NCI-H2107 treated with DMSO at 0.1 percent for 48 hours (cell line): ENCODE measurements around the gene RWDD2A.
"Not testable (repeated sequence)": the region's sequence is repeated elsewhere in the genome, so short reads cannot be mapped to it uniquely, and the experiment has no call there.

Source experiments
- DNase-seq: peaks from one replicate; lab custom pipeline; 2025; ENCODE audit not compliant: unreplicated experiment; lab: John Stamatoyannopoulos, UW

Gene RWDD2A

DNA sequence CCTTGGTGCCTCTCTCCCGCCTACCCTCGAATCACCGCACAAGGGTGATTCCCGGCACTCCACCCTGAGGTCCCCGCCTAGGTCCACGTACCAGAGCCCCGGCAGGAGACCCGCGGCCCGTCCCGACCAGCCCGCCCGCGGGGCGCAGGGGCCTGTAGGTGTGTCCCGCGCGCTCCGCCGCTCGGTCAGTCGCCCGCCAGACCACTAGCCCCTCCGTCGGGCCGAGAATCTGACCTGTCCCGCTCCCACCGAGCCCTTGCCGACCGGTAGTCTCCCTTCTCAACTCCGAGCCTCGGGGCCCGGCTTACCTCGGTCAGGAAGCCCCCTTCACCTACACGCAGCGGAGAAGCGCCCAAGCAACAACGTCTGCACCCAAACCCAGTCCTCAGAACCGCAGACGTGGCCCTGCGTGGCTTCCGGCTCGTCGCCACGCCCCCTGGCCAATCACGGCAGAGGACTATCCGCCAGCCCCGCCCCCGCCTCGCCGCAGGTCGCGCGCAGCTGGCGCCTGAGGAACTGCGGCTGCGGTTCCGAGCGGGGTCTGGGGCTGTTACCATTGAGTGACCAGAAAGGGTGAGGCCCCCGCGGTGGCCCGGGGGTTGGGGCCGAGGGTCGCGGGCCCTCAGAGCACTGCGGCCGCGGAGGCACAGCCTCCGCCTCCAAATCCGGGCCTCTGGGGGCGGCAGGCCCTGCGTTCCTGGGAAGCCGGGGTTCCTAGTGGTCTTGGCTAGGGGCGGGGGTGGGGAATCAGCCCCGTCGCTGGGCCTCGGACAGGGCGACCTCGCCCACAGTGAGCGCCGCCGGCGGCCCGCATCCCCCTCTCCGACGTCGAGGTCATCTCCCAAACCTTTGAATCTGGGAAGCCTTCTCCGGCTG, at the start of gene RWDD2A, which contains the start of gene PGM3:
Gene RWDD2A, plus strand, starts transcription at position 487 of the 876 bp plus-strand sequence. CDS start 1,095 bp downstream, outside the sequence.
Gene PGM3, minus strand, starts transcription at position 395 of the 876 bp plus-strand sequence. CDS start 2,253 bp downstream, outside the sequence.
- peak; percentile 46 for DNase-seq

DNA sequence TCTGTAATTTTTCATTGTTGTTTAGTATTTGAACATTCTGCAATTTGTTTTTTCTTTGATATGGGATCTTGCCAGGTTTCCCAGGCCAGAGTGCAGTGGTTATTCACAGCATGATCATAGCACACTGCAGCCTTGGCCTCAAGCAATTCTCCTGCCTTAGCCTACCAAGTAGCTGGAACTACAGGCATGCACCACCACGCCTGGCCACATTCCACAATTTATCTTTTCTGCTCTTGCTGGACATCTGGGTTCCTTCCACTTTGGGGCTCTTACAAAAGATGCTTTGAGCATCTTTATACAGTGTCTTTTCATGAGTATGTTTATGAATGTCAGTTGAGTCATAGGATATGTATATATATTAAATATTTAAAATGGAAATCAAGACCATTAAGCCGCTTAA, 42.0 kb upstream of the RWDD2A start:
- no peak for DNase-seq

DNA sequence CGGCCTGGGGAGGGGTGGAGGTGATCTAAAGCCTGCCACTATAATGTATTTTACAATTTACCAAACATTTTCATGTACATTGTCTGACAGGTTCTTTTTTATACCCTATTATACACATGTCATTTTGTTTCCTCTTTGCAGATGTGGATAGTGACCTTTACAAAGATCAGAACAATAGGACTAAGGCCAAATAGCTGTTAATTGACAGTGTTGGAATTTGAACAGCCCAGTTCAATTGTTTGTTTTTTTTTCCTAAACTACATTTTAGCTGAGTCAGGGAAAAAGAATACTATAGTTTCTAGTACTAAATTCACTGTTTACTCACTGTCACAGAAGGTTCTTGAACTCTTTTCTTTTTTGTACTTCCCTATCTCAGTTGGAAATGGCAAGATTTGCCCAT, 40.2 kb upstream of the RWDD2A start:
- DNase-seq, result no peak

DNA sequence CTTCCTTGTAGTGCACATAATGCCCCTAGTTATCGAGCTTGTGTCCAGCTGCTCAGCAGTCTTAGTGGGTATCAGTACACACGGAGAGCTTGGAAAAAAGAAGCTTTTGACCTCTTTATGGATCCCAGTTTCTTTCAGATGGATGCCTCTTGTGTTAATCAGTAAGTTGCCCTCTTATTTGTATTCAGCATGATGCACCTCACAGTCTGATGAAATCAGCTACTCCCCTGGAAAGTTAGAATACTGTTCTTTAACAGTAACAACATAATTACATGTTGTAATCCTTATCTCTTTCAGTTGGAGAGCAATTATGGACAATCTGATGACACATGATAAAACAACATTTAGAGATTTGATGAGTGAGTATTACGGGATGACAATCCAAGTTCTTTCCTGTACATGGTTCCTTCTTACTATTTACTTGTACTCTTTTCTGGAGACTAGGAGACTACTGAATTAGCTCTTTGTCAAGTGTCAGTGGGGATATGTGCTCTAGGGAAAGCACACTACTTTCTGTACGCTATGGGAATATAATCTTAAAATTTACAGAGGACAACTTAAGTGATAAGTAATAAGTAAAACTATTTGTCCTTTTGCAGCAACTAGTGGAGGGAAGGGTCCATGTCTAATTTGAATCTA, 39.2 kb upstream of the RWDD2A start:
- DNase-seq, result no peak

DNA sequence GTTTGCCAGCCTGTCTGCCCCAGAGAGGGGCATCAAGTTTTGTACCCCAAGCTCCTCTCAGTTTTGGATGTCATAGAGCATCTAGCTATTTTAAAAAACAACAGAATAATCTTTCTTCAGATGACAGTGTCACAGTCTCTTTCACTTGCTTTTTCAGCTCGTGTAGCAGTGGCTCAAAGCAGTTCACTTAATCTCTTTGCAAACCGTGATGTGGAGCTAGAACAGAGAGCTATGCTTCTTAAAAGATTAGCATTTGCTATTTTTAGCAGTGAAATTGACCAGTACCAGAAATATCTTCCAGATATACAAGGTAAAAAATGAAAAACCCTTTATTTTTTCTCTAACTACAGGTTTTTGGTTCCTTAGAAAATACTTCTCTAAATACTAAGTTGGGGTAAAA, 37.4 kb upstream of the RWDD2A start:
- no peak for DNase-seq

DNA sequence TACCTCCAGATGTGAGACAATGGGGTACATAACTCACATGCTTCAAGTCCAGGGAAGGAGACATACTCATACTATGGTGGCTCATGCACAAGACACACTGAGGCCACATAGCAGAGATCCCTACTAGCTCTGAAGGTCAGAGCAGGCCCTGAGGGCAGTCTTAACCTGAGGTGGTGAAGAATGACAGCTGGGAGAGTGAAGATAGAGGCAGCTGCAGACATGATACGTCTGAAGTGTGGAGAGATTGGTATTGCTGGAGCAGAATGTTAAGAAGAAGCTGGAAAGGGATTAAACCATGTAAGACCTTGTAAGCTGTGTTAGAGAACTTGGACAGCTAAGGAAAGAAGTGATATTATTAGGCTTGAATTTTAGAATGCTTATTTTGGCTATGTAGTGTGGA, 33.0 kb upstream of the RWDD2A start:
- DNase-seq, result no peak

DNA sequence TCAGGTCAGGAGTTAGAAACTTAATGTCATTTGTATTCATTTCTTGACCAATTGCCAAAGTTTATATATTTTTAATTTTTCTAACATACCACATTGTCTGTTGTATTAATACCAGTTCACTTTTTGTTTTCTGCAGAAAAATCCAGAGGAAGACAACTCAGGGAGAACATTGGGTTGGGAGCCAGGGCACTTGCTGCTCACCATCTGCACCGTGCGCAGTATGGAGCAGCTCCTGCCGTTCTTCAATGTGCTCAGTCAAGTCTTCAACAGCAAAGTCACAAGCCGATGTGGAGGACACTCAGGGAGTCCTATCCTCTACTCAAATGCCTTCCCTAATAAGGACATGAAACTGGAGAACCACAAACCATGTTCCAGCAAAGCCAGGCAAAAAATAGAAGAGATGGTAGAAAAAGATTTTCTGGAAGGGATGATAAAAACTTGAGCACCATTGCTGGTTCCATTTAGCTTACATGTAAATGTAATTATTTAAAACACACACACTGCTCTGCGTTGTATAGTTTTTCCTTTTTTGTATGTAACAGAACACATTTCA, 25.4 kb upstream of the RWDD2A start:
- no peak for DNase-seq

DNA sequence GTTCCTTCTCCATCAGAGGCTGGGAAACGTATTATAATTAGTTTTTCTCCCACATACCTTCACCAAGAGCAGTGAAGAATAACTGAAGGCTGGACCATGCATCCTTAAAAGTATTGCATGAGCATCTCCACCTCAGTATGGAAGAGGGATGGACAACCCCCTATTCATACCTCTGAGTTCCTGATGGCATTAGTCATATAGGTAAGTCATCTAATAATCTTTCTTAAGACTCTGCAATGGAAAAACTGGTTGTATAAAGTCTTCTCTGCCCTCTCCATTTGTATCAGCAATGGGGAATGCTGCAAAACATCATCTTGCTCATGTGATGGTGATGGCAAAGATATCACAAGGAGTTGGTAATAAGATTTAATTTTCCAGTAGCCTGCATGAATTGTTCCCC, 24.6 kb upstream of the RWDD2A start:
- DNase-seq, result no peak

DNA sequence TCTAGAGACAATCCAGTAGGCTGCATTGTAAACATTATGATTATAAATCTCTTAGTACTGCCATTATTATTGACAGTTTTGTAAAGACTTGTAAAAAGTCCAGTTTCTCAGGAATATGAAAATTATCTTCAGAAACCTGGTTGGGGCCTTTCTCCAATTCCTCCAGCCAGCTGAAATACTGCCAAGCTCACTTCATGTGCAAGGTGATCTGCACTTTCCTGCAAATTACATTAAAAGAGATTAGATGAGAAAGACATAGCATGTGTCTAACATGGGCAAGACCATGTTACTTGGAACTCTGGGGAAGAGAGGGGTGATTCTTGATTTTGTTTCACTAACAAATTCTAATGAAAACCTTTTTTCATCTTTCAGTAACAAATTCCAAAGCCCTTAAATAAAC, 24.1 kb upstream of the RWDD2A start:
- no peak for DNase-seq

DNA sequence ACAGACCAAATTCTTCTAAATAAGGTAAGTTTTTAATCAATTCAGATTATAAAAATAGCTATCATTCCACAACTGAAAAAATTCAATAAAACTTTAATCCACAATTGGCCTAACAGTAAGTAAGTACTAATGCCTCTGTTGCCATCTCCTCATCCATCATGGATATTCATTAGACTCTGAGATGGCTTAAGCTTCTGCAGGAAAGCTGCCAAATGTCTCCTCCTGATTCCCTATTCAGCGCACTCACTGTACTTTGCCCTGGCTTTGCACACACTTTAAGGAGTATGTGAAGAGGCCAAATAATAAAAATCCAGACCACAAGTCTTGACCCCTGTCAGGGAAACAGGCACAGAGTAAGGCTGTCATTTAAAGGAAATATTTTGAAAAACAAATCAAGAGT, 23.6 kb upstream of the RWDD2A start:
- DNase-seq, result no peak

DNA sequence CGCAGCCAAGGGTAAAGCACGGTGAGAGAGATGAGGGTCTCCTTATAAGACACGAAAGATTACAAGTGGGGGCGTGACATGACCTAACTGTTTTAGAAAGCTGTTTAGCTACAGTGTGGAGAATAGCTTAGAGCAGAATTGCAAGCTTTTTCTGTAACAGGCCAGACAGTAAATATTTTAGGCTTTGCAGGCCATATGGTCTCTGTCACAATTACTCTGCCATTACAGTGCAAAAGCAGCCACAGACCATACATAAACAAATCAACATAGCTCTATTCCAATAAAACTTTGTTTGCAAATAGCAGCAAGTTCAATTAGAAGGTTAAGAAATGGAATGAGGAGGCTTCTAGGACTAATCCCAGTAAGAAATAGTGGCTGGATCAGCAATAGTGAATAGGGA, 16.9 kb upstream of the RWDD2A start:
- DNase-seq, result no peak

DNA sequence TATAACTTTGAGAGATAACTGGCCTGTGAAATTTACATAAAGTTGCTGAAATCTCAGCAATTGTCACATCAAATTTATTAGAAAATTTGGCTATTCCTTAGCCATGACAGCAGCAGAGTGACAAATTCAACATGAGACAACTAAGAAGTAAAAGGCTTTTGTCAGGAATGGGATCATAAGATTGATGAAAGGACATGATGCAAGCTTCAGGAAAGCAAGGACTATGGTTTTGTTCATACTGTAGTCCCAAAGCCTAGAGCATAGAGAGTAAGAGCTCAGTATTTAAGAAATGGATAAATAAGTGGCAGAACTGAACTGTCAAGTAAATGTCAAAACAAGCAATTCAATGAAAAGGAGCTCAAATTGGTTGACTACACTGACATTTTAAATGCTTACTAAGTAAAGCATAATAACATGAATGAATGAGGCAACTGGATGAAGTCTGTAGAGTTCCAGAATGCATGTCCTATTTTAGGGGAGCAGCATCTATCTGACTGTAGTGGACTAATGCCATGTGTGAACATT, 12.7 kb upstream of the RWDD2A start:
- DNase-seq, result no peak

DNA sequence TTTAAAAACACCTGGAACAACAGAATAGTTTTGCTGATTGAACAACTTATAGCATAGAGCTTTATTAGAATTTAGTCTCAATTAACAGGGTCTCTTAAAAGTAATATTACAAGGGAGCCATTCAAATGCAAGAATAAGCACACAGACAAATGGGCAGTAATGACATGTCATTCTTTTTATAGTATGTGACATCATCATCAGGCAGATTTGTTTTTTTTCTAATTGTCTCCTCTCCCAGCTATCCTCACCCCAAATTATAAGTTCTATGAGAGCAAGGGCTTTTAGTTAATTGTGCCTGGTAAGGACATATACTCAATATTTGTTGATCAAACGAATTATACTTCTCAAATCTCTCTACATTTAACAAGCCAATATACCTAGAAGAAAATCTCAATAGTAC, 11.0 kb upstream of the RWDD2A start:
- DNase-seq, result no peak

DNA sequence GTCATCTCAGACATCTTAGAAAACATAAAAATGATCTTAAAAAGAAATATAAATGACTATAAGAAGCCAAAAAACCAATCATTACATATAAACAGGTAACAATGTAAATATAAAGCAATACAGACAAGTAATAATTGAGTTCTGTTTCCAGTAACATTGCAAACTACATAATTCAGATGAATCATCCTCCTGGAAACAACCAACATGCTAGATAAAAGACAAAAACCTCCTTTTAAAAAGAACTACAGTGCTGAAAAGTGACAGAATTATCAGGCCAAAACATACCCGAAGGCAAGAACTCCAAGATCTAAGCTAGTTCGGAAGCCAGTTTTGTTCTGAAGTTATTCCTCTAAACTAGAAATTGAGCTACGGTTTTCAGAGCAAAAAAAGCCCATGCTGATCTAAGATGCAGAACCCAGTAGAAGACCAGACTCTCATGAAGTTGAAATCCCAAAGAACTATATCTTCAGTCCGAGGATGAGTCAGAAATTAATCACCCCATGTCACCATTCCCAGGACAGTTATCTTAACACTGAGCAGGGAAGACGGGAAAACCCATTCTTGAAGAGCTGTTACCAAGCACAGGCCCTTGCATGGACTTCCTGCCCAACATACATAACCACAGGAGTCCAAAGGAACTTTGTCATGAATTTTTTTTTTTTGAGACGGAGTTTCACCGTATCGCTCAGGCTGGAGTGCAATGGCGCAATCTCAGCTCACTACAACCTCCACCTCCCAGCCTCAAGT, 9.9 kb upstream of the RWDD2A start:
- DNase-seq, result no peak

DNA sequence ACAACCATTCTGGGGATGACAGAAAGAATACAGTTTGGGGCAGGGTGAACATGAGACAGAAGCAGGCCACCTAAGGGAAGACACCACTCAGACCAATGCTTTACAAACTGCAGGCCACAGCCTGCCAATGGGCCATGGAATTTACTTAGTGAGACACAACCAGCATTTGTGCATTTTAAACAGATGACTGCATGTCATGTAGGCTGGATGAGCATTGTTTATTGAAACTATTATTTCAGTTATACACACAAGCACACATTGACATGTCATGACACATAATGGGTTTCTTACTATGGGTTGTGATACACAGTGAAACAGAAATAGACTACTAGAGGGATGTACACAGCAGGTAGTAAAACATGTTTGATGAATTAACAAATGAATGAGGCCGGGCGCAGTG, 8.1 kb upstream of the RWDD2A start:
- no peak for DNase-seq

DNA sequence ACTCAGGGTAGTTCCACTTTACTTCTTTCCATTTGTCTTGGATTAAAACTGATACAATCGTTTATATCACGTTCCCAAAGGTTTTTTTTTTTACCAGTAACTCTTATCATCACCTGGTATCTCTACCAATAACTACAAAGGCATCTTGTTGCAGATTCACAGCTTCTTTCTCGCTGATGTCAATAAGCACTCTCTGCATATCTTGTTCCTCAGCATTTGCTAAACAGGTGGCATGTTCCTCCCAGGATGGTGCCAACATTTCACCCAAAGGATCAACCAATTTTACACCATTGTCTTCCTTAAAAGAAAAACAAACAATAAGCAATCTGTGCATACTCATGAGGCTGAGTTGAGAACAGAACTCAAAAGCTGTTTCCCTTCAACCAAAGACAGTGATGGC, 4.7 kb upstream of the RWDD2A start:
- no peak for DNase-seq

DNA sequence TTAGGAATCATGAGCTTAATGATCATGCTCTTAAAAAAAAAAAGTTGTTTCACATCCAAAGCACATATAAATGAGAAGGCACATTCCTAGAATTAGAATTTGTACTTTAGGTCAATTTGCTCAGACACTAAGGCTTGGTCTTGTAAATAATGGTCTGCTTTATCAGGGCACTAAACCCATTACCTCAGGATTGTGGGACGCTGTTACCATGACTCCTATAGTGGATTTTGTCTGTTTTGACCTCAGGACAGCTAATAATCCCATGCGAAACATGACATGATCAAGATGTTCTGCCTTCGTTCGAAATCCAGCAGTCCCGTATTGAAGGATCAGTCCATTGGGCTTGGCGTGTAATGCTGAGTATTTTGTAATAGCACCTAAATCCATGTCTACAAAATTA, 2.5 kb upstream of the RWDD2A start:
- DNase-seq, result no peak

DNA sequence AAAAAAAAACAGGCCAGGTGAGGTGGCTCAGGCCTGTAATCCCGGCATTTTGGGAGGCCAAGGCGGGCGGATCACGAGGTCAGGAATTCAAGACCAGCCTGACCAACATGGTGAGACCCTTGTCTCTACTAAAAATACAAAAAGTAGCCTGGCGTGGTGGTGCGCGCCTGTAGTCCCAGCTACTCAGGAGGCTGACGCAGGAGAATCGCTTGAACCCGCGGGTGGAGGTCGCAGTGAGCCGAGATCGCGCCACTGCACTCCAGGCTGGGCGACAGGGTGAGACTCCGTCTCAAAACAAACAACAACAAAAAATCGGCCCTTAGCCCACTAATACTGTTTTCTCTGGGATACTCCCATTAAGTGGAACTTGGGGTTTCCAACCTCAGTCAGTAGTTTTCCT, 1.2 kb upstream of the RWDD2A start:
- not testable (repeated sequence) for DNase-seq

DNA sequence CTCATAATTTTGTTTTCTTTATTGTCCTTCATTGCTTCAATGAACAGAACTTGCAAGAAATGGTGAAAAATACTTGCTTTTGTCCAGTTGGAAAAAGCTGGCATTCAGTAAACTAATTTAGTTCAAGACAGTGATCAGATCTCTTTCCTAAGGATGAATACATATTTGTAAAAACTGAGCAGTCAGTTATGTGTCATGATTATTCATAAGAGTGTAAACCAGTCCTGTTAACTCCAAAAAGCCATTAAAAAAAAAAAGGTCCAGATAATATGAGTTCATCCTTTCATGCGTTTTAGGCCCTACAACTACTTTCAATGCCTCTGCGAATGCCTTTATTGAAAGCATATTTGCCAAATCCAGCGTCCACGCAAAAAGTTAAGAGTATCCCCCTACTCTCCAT, 701 bp upstream of the RWDD2A start:
- no peak for DNase-seq

DNA sequence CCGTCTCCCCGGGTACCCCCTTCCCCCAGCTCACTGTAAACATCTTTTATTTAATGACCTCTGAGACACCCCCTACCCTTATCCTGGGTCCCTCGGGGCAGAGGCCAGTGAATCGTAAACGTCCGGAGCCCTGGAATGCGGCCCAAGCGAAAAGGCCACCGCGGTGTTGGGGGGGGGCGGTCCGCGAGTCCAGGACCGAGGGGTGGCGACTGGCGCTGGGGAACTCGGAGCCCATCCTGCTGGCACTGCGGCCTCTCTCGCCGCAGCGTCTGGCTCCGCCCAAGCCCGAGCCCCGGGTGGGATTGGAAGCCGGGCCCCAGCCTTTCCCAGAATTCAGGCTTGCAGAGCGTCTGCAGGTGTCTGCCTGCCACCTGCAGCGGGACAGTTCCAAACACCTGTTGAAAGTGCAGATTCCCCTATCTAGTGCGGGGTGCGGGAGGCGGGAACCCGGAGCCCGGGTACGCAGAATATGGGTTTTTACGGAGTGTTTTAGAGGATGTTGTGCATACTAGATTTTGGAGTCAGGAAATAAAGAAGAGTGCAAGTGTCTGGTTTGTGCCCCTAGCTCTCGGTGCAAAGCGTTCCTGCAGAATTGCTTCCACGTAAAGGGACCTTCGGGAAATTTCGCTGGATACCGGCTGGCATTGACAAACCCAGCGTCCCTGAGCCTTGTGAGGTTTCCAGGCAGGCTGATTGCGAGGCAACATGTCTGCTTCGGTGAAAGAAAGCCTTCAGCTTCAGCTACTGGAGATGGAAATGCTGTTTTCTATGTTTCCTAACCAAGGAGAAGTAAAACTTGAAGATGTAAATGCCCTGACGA, 800 bp downstream of the RWDD2A start:
- peak; percentile 21 for DNase-seq
